ENCODE results near the gene PLP1.
A peak's percentile ranks its signal among the peaks of the same experiment; 100 is the strongest.

Gene PLP1

DNA sequence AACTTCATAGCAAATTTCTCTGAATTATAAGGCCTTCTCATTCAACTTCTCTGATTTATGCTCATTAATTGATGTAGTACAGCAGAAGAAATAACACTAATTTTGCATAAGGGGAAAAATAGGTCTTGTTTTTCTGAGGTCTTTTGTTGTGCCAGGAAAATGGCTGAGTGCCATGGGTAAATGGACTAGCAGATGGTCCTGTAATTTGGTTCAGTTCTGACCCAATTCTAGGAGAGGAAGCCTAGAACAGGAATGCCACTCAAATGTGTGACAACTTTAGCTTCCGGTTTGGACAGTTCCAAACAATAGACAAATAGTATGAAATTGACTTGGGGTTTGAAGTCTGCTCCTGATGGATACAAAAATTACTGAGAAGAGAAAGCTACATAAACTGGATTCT is 49.2 kb downstream of the PLP1 start:
- TF ChIP-seq ZNF274 (IDR thresholded peaks at IDR 0.05; ENCODE audit: low read depth, low read length), result no peak
- no peak for TF ChIP-seq YY1 (IDR thresholded peaks at IDR 0.05; ENCODE audit: insufficient read depth, insufficient read length)
- no peak for DNase-seq (ENCODE audit: low read depth, low spot score)
- H3K4me3 ChIP-seq (ENCODE audit: insufficient read length, low read depth), result no peak overlapping the region
- H3K36me3 ChIP-seq (ENCODE audit: insufficient read depth, insufficient read length, low read length), result no peaks in the 10 kb centered on the region
- H3K9ac ChIP-seq (ENCODE audit: insufficient read length, low read depth), result no peak overlapping the region
- peaks cover 10% of the 10 kb centered on the region for H3K27me3 ChIP-seq (ENCODE audit: insufficient read depth, insufficient read length)
- no peaks in the 10 kb centered on the region for H3K9me3 ChIP-seq (ENCODE audit: insufficient read depth, low read length)
- H3K4me1 ChIP-seq (ENCODE audit: insufficient read depth, insufficient read length), result no peaks in the 10 kb centered on the region

DNA sequence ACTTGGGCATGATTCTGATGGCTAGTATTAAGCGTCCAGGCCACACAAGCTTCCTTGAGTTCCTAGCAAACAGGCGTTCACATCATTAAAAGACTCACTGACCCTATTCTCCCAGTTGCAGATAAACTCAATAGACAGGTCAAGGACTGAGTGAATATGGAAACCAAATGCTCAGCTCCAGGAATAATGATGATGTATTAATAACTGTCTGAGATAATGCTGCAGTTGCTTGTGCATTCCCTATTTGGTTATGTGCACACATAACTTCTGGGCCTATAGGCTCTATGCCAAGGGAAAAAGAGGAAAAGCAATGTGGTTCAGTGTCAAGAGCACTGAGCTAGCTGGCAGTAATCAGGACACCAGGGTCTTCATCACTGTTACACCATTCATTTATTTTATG is 51.9 kb downstream of the PLP1 start:
- Histone ChIP-seq H3K4me3 (ENCODE audit: insufficient read length, low read depth) (no peak overlapping the region), H3K36me3 (ENCODE audit: insufficient read depth, insufficient read length, low read length) (no peaks in the 10 kb centered on the region), H3K27me3 (ENCODE audit: insufficient read depth, insufficient read length) (peaks cover 31% of the 10 kb centered on the region), H3K9me3 (ENCODE audit: insufficient read depth, low read length) (no peaks in the 10 kb centered on the region), H3K4me1 (ENCODE audit: insufficient read depth, insufficient read length) (peaks cover 3% of the 10 kb centered on the region), H3K9ac (ENCODE audit: insufficient read length, low read depth) (no peak overlapping the region)
- DNase-seq (ENCODE audit: low read depth, low spot score), result no peak
- TF ChIP-seq SUZ12 (IDR thresholded peaks at IDR 0.05; ENCODE audit: extremely low read depth, insufficient read depth, insufficient read length) (no peak), YY1 (IDR thresholded peaks at IDR 0.05; ENCODE audit: insufficient read depth, insufficient read length) (no peak), ZNF274 (IDR thresholded peaks at IDR 0.05; ENCODE audit: low read depth, low read length) (no peak)

DNA sequence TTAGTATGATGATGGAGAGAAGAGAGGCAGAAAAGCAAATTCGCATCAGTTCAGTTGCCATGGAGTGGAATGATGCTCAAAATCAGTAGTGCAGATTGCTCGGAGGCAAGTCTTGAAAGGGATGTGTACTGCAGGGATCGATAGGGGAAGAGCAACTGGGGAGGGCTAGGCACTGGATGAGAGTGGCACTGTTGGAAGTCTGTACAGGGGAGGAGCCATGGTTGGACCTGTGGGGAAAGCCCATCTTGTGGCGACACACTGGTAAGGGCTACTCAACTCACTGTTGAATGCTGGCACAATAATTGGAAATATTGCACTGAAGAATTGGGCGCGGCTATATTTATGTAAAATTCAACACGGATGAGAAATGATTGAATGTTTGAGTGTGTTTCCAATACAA is 54.2 kb downstream of the PLP1 start:
- H3K4me3 ChIP-seq (ENCODE audit: insufficient read length, low read depth), result no peak overlapping the region
- H3K36me3 ChIP-seq (ENCODE audit: insufficient read depth, insufficient read length, low read length), result no peaks in the 10 kb centered on the region
- no peak for DNase-seq (ENCODE audit: low read depth, low spot score)
- TF ChIP-seq SUZ12 (IDR thresholded peaks at IDR 0.05; ENCODE audit: extremely low read depth, insufficient read depth, insufficient read length), result no peak
- no peak for TF ChIP-seq YY1 (IDR thresholded peaks at IDR 0.05; ENCODE audit: insufficient read depth, insufficient read length)
- TF ChIP-seq ZNF274 (IDR thresholded peaks at IDR 0.05; ENCODE audit: low read depth, low read length), result no peak
- H3K27me3 ChIP-seq (ENCODE audit: insufficient read depth, insufficient read length), result peaks cover 40% of the 10 kb centered on the region
- H3K9ac ChIP-seq (ENCODE audit: insufficient read length, low read depth), result no peak overlapping the region
- peaks cover 3% of the 10 kb centered on the region for H3K4me1 ChIP-seq (ENCODE audit: insufficient read depth, insufficient read length)
- no peaks in the 10 kb centered on the region for H3K9me3 ChIP-seq (ENCODE audit: insufficient read depth, low read length)

DNA sequence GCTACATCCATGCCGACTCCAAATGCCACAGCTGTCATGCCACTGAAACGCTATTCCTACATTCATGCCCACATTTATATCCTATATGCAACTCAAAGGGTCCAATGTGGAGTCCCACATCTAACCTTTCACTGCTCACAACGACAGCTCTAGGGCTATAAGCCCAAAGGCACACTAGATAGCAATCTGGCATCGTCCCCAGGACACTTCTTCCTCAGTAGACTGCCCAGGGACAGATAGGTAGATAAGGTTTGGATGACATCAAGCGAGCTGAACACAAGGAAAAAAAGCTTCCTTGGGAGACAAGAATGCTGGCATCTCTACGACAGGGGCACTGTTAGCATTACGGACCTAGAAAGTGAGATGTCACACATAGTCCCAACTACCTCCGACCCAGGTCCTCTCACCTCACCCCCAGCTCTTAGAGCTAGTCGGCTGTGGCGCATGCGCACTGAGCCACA is 54.7 kb downstream of the PLP1 start:
- Histone ChIP-seq H3K4me3 (ENCODE audit: insufficient read length, low read depth) (peak overlapping the region; percentile 58), H3K36me3 (ENCODE audit: insufficient read depth, insufficient read length, low read length) (no peaks in the 10 kb centered on the region), H3K9me3 (ENCODE audit: insufficient read depth, low read length) (no peaks in the 10 kb centered on the region), H3K9ac (ENCODE audit: insufficient read length, low read depth) (peak overlapping the region; percentile 73), H3K27me3 (ENCODE audit: insufficient read depth, insufficient read length) (peaks cover 40% of the 10 kb centered on the region), H3K4me1 (ENCODE audit: insufficient read depth, insufficient read length) (peaks cover 3% of the 10 kb centered on the region)
- no peak for DNase-seq (ENCODE audit: low read depth, low spot score)
- TF ChIP-seq SUZ12 (IDR thresholded peaks at IDR 0.05; ENCODE audit: extremely low read depth, insufficient read depth, insufficient read length) (no peak), YY1 (IDR thresholded peaks at IDR 0.05; ENCODE audit: insufficient read depth, insufficient read length) (no peak), ZNF274 (IDR thresholded peaks at IDR 0.05; ENCODE audit: low read depth, low read length) (no peak)

DNA sequence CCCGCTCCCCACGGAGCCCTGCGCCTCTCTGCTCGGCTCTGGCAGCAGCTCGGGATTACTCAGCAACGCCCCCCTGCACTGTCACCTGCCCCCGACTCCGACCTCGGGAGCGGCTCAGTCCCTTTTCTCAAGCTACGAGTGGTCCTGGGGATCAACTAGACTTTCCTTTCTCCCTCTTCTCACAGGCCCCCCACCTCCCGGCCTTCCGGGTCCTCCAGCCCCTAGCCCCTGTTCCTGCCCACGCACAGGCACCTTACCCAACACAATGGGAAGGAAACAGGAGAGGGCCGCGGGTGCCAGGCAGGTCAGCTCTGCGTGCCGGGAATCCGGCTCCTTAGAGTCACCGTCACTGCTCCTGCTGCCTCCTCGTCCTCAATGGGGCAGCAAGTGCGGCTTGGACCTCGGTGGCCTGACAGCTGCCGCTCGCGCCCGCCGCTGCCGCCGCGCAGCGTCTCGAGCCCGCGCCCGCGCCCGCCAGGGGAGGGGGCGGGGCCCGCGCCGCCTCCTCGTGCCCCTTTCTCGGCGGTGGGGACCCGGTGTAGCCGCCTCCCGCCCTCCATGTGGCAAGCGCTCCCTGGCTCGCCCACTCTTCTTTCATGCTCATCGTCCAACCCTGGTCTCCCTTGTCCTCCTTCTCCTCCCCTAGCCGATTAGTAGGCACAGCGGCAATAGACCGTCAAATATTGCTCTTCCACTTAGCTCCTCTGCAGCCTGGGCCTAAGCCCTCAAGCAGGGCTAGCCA is 55.3 kb downstream of the PLP1 start, which contains the start of gene RAB9B:
TSS of gene RAB9B (minus strand) at position 455 of the 742 bp plus-strand sequence. CDS start 6,473 bp downstream, outside the sequence.
- TF ChIP-seq YY1 (IDR thresholded peaks at IDR 0.05; ENCODE audit: insufficient read depth, insufficient read length) (no peak), ZNF274 (IDR thresholded peaks at IDR 0.05; ENCODE audit: low read depth, low read length) (no peak), SUZ12 (IDR thresholded peaks at IDR 0.05; ENCODE audit: extremely low read depth, insufficient read depth, insufficient read length) (no peak)
- Histone ChIP-seq H3K27me3 (ENCODE audit: insufficient read depth, insufficient read length) (peaks cover 40% of the 10 kb centered on the region), H3K4me1 (ENCODE audit: insufficient read depth, insufficient read length) (peaks cover 3% of the 10 kb centered on the region), H3K36me3 (ENCODE audit: insufficient read depth, insufficient read length, low read length) (no peaks in the 10 kb centered on the region), H3K4me3 (ENCODE audit: insufficient read length, low read depth) (peak within 1 kb of the TSS; percentile 58), H3K9me3 (ENCODE audit: insufficient read depth, low read length) (no peaks in the 10 kb centered on the region), H3K9ac (ENCODE audit: insufficient read length, low read depth) (peak within 1 kb of the TSS; percentile 73)
- DNase-seq (ENCODE audit: low read depth, low spot score), result peak; percentile 39

DNA sequence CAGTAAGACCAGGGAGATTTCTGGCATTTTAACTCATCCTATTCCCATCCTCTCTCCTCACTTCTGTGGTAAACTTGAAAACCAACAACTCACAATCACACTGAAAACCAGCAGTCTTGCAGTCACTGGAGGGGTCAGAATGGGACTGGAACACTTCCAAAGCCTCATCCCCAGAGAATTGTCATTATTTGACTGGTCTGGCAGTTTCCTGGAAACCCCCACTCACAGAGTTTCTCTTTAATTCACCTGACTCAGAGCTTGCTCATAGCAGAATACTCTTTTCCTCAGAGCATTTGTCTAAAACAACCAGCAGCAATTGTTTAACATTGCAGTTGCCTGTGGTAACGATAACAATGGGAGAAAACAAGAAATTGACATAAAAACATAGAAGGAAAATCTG is 62.8 kb downstream of the PLP1 start:
- no peaks in the 10 kb centered on the region for H3K4me1 ChIP-seq (ENCODE audit: insufficient read depth, insufficient read length)
- H3K9me3 ChIP-seq (ENCODE audit: insufficient read depth, low read length), result no peaks in the 10 kb centered on the region
- no peaks in the 10 kb centered on the region for H3K36me3 ChIP-seq (ENCODE audit: insufficient read depth, insufficient read length, low read length)
- TF ChIP-seq SUZ12 (IDR thresholded peaks at IDR 0.05; ENCODE audit: extremely low read depth, insufficient read depth, insufficient read length) (no peak), YY1 (IDR thresholded peaks at IDR 0.05; ENCODE audit: insufficient read depth, insufficient read length) (no peak), ZNF274 (IDR thresholded peaks at IDR 0.05; ENCODE audit: low read depth, low read length) (no peak)
- DNase-seq (ENCODE audit: low read depth, low spot score), result no peak
- no peak overlapping the region for H3K4me3 ChIP-seq (ENCODE audit: insufficient read length, low read depth)
- H3K27me3 ChIP-seq (ENCODE audit: insufficient read depth, insufficient read length), result peaks cover 3% of the 10 kb centered on the region
- H3K9ac ChIP-seq (ENCODE audit: insufficient read length, low read depth), result no peak overlapping the region

Measured in NT2/D1 (cell line).